Stimulated activated CD4-positive, alpha-beta T cell treated with anti-CD3 and anti-CD28 coated beads, Interleukin-12 subunit alpha, Interleukin-12 subunit beta, amount 100 ng/mL, for 48 hours (primary cell): ENCODE measurements around the gene DENND2D.

Source experiments
- DNase-seq, 3 donors: peaks; one replicate each; pipeline ENCODE4 v3.0.0-alpha.2; 2020; ENCODE audit warnings: low read depth in 2 of 3, low spot score in 1 of 3

DENND2D gene, protein sequence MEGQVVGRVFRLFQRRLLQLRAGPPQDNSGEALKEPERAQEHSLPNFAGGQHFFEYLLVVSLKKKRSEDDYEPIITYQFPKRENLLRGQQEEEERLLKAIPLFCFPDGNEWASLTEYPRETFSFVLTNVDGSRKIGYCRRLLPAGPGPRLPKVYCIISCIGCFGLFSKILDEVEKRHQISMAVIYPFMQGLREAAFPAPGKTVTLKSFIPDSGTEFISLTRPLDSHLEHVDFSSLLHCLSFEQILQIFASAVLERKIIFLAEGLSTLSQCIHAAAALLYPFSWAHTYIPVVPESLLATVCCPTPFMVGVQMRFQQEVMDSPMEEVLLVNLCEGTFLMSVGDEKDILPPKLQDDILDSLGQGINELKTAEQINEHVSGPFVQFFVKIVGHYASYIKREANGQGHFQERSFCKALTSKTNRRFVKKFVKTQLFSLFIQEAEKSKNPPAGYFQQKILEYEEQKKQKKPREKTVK

DNA sequence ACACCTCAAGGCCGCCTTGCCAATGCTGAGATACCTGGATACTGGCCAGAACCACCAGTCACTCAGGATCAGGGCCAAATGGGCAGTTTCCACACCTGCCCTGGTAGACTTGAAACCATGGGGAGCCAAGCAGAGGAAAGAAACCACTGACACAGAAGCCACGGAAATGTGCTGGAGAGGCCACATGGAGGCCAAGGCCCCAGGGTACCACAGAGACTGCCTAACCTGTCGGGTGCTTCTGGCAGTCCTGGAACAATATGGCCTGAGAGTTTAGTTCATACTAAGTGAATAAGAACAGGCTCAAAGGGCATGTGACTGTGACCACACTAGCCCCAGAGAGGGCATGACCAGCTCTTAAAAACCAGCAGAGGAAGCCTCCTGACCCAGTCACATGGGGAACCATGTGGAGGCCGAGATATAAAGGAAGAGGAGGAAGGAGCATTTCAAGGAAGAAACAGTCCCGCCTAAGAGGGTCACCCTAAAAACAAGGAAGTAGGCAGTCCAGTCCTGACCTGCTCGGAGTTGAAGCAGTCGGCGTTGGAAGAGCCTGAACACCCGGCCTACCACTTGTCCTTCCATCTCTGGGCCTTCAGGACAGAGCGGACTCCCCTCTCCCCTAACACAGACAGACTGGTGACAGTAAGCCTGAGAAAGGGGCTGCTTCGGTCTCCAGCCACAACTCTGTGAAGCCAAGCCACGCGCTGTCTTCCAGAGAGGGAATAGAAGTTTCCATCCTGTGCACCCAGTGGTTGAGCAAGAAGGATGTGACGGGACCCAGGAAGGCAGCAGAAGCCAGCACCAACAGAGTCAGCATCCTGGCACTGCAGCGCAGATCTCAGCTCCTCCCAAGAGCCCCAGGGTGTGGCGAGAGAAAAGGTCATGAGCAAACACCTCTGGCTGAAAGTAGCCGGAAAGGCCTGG lies at the start of gene DENND2D:
TSS of gene DENND2D (minus strand) at position 766 of the 921 bp plus-strand sequence. CDS start at position 579, 187 bp downstream.
- DNase-seq: peak in 2 of 3 donors; percentile 56 to 64

GRCh38 chr1:111249960-111250359 lies 49.5 kb upstream of the DENND2D start:
- DNase-seq: no peak

DNA sequence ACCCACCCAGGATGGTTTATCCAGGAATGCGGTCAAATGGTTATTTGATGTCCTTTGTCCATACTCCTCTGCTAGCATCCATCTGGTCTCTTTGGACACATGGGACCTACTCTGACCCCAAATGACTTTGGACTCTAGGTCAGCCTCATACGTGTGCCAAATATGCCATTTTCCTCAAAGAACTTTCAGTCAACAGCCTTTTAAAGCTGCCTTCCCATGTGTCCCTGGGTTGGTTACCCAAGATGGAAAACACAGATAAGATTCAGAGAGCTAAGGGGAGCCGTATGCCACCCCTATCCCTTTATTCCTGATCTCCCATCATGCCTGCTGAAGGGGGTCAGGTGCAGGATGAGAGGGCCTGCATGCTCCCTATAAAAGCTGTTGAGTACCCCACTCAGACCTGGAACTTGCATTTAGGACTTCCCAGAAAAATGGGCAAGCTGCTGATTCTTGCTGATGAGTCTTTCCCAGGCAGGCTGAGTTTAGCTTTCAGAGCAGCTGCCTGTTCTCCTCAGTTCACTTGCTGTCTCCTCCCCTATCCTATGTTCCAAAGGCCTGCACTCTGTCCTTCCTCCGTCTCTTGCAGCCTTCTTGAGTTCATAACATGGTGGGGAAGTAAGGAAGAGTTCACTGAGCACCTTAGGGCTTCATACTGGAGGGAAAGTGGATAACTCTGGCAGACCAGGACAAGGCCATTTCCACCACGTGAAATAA lies 46.8 kb upstream of the DENND2D start:
- no peak for DNase-seq

DNA sequence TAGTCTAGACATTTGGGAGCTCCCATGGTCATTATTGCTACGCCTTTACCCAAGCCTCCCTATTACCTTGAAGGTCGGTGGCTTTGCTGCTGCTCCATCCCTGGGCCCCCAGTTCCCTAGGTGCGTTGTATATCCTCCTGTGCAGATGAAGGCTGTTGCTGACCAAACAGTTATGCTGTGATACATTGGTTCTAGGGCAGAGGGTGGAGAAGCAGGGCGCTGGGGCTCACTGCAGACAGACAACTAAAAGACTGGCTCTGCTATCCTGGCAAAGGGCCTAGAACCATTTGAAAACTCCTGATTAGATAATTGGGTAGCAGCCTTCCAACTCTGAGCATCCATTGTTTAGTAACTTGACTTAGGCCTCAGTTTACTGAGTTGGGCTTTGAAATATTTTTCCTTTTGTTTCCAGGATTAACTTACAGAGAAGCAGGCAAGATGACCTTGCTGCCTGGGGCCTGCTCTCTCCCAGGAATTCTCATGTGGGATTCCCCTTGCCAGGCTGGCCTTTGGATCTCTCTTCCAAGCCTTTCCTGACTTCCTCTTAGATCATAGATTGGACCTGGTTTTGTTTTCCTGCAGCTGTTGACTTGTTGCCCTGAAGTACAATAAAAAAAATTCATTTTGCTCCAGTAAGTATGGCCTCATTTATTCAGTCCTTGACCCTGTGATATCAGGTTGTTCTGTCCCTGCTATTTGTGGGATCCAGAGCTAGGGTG lies 42.5 kb upstream of the DENND2D start:
- DNase-seq: no peak

DNA sequence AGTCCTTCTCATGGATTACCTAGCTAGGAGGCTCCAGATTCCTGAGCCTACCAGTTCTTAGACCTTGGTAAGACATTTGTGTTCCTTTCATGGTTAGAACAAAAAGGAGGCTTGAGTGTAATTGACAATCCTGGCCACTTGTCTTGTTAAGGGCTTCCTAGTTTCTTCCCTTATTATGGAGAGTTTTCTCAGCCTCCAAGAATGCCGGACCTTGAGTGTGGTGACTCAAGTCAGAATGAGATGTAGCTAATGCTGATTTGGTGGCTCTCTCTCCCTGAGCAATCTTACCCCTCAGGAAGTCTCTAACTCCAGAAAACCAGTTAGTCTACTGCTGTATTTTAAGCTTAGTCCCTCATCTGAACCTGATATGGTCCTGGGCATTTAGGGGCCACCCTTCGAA lies 41.4 kb upstream of the DENND2D start:
- no peak for DNase-seq

DNA sequence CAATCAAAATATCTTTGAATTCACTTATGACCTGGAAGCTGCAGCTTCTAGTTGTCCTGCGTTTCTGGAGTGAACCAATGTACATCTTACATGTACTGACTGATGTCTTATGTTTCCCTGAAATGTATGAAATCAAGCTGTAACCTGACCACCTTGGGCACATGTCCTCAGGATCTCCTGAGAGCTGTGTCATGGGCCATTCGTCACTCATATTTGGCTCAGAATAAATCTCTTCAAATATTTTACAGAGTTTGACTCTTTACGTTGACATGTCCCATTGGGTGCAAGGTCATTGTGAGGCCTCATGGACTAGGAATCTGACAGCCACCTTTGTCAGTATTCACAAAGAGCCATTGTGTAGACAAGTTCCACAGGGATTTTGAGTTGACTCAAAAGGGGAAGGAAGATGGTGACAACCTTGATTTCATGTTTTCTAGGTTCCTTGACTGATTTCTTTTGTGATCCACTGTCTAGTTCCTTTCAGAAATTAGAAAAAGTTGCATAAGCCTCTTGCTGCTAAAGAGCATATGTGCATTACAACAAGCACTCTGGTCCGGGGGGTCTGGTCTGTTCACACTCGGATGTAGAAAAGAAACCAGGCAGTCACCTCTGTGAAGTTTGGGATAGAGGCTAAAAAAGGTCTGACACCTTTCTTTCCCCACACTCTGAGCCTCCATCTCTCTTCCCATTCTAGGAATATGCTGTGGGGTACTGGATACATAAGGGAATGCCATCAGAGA lies 37.8 kb upstream of the DENND2D start:
- DNase-seq: no peak

GRCh38 chr1:111236806-111237205 lies 36.4 kb upstream of the DENND2D start:
- no peak for DNase-seq

DNA sequence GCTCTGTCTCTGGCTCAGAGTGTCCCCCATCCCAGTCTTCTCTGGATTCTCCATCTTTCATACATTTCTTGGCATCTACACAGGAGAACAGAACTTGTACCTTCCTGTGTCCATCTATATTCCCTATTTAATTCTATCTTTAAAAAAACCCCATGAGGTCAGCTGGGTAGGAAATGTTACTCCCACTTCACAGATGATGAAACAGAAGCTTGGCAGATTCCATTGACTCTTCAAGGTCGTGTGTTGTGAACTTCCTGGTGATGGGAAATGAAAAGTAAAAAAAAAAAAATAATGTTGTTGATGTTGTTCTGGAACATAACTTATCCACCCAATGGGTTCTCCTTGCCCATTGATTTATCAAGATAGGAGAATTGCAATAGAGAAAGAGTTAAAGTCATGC lies 35.9 kb upstream of the DENND2D start:
- no peak for DNase-seq

GRCh38 chr1:111234866-111235265 lies 34.4 kb upstream of the DENND2D start:
- no peak for DNase-seq

DNA sequence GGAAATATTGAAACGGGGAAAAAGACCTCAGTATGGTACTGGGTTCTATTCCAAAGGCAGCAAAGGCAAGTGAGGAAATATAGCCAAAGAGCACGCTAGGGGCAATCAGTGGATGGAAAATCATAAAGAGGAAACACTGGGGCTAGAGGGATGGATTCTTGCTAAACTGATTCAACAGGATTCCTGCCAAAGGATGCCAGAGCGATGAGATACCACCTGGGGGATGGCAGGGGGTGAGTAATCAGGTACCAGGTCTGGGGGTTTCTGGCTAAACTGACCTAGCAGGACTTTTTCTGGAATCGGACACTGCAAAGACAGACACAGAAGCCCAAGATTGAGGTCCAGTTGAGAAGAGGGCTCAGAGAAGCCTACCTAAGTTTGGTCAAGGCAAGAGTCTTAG lies 33.8 kb upstream of the DENND2D start:
- DNase-seq: no peak

DNA sequence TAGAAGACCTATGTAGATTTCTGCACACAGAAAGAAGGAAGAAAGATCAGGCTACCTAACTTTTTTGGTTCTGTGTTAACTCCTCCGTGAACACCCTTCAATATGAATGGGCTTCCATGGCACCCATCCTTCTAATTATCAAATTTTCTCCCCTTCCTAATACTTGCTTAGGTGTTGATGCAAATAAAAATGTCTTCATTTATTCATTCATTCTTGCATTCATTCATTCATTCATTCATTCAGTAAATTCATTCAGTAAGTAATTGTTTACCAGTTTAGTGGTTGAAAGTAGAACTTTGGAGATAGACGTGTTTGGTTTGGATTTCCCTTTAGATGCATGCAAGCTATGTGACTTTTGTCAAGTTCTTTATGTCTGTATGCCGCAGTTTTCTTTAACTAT lies 31.7 kb upstream of the DENND2D start:
- no peak for DNase-seq

- no peak for DNase-seq
These were observed 28.3 kb upstream of the DENND2D start for GRCh38 chr1:111228748-111229126.

DNA sequence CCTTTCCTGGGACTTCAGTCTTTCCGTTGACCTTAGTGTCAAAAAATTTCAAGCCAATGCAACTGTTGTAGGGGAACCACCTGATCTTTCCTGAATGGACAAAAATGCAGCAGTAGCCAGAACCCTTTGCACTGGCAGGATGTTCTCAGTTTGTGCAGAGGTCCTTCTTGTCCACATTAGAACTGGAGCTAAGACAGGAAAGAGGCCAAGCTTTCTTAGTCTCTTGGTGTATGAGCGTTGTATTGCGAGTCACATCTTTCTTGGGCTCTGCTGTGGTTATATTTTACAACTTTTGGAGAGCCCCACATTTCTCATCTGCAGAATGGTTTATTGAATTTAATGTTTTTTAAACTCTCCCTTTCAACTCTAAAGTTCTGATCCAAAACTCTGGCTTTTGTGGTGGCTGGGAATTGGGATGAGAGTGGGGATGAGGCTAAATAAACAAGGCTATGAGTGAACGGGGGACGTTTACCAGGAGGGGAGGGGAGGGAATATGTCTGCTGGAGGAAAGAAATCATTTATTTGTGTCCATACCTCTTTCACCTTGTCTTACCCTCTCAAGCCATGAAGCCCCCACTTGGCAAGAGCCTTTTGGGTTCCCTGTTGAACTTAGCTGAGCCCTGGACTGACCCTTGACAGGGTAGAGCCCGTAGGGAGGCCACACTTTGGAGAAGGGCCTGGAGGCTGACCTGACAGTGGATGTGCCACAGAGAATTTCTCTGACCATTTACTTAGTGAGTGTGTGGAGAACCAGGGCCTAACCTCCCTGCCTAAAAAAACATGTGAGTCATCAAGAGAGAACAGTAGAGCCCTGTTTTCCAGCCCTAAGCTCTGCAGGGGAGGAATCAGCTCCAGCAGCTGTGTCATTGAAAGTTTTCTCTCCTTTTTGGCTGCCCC lies 27.7 kb upstream of the DENND2D start:
- no peak for DNase-seq

GRCh38 chr1:111227434-111227833 lies 27.0 kb upstream of the DENND2D start, which contains the start of gene CHI3L2:
Gene CHI3L2 (plus strand): TSS chr1:111227713. CDS start chr1:111227730, 17 bp downstream.
- DNase-seq: no peak

DNA sequence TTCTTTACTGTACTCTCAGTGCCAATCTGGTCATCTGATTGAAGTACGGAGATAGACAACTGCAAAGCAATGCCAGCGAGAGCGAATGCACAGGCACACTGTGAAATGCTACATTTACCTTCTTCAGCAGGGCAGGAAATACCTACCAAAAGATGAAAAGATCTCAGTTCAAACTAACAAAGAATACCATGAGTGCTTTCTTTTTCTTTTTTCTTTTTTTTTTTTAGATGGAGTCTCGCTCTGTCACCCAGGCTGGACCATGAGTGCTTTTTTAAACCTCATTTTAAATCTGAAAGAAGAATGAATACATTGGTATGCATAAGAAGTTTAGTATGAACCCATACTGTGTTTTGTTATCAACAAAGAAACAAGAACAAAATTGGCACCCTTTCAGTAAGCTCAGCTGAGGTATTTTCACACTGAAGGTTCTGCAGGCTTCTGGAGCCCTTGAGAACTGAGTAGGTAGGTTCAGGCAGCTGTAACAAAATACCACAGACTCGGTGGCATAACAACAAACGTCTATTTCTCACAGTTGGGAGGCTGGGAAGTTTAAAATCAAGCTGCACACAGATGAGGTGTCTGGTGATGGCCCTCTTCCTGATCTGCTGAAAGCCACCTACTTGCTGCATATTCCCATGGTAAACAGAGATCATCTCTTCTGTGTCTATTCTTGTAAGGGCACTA lies 25.4 kb upstream of the DENND2D start:
- DNase-seq: no peak

DNA sequence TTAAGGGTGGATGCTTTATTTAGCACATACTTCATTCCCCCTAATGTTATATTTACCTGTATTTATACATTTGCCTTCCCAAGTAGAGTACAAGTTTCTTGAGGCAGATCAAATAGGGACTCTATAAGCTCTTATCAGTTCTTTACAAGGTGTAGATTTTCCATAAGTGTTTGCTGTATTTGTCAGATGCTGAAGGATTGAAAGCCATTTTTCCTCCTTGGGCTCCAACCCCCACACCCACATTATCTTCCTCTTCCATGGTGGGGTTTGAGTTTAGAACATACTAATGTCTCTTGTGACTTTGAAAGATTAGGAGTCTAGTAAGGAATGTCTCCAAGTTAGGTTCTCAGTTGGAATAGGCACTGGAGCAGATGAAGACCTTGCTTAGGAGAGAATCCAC lies 24.6 kb upstream of the DENND2D start:
- no peak for DNase-seq

GRCh38 chr1:111223126-111223685 lies 22.8 kb upstream of the DENND2D start:
- DNase-seq: no peak
